Parathyroid adenoma (tissue), 2 donors: ENCODE measurements around the gene NEK6.

ENCODE experiments used
- H2AFZ ChIP-seq: fragments of 300-600 bp; sonication (generic); one replicate; pipeline ENCODE4 v1.7.0; 2017; ENCODE audit warnings: antibody characterized with exemption, mild to moderate bottlenecking
- H3K27ac ChIP-seq: fragments of 300-600 bp; sonication (generic); one replicate; pipeline ENCODE4 v1.7.0; 2017
- H3K27me3 ChIP-seq: fragments of 300-600 bp; sonication (generic); one replicate; pipeline ENCODE4 v1.7.0; 2017; ENCODE audit warnings: low read length; ENCODE audit not compliant: control insufficient read depth, insufficient read depth
- H3K36me3 ChIP-seq: fragments of 300-600 bp; sonication (generic); one replicate; pipeline ENCODE4 v1.7.0; 2017; ENCODE audit warnings: low read length; ENCODE audit not compliant: control insufficient read depth, insufficient read depth
- H3K4me1 ChIP-seq: fragments of 300-600 bp; sonication (generic); one replicate; pipeline ENCODE4 v1.7.0; 2017; ENCODE audit warnings: control low read depth
- H3K4me2 ChIP-seq: fragments of 300-600 bp; sonication (generic); one replicate; pipeline ENCODE4 v1.7.0; 2017; ENCODE audit warnings: low read length
- H3K4me3 ChIP-seq: fragments of 300-600 bp; sonication (generic); one replicate; pipeline ENCODE4 v1.7.0; 2017; ENCODE audit warnings: low read depth, low read length
- H3K79me2 ChIP-seq: fragments of 300-600 bp; sonication (generic); one replicate; pipeline ENCODE4 v1.7.0; 2017; ENCODE audit warnings: control low read depth
- H3K9ac ChIP-seq: fragments of 300-600 bp; sonication (generic); one replicate; pipeline ENCODE4 v1.7.0; 2017; ENCODE audit warnings: mild to moderate bottlenecking
- H3K9me3 ChIP-seq: fragments of 300-600 bp; sonication (generic); one replicate; pipeline ENCODE4 v1.7.0; 2017; ENCODE audit warnings: low read length; ENCODE audit not compliant: control insufficient read depth
- CTCF ChIP-seq: fragments of 300-600 bp; sonication (generic); IDR thresholded peaks from one replicate; pipeline ENCODE4 v1.7.0; 2017; ENCODE audit warnings: antibody characterized with exemption, mild to moderate bottlenecking
- donor health status: primary hyperparathyroidism.

Gene NEK6

GRCh38 chr9:124311283-124311682 lies 53.5 kb downstream of the NEK6 start:
- Histone ChIP-seq H3K4me3 (no peak overlapping the region), H3K9me3 (no peaks in the 10 kb centered on the region), H2AFZ (no peak overlapping the region), H3K79me2 (no peaks in the 10 kb centered on the region), H3K4me2 (no peak overlapping the region), H3K4me1 (no peaks in the 10 kb centered on the region), H3K27ac (no peak overlapping the region), H3K27me3 (no peaks in the 10 kb centered on the region), H3K36me3 (no peaks in the 10 kb centered on the region), H3K9ac (no peak overlapping the region)
- no peak for TF ChIP-seq CTCF

GRCh38 chr9:124312290-124313265 lies 54.8 kb downstream of the NEK6 start:
- Histone ChIP-seq H3K4me2 (no peak overlapping the region), H3K79me2 (no peaks in the 10 kb centered on the region), H3K27ac (no peak overlapping the region), H3K27me3 (no peaks in the 10 kb centered on the region), H3K9me3 (no peaks in the 10 kb centered on the region), H3K4me3 (no peak overlapping the region), H3K36me3 (no peaks in the 10 kb centered on the region), H2AFZ (no peak overlapping the region), H3K4me1 (no peaks in the 10 kb centered on the region), H3K9ac (no peak overlapping the region)
- no peak for TF ChIP-seq CTCF

GRCh38 chr9:124313940-124314339 lies 56.2 kb downstream of the NEK6 start:
- Histone ChIP-seq H3K4me2 (no peak overlapping the region), H3K79me2 (no peaks in the 10 kb centered on the region), H3K4me1 (no peaks in the 10 kb centered on the region), H3K4me3 (no peak overlapping the region), H3K36me3 (no peaks in the 10 kb centered on the region), H3K9me3 (no peaks in the 10 kb centered on the region), H3K27me3 (no peaks in the 10 kb centered on the region), H3K27ac (no peak overlapping the region), H3K9ac (no peak overlapping the region), H2AFZ (no peak overlapping the region)
- TF ChIP-seq CTCF = no peak

GRCh38 chr9:124315882-124316281 lies 58.1 kb downstream of the NEK6 start:
- H3K9me3 ChIP-seq = no peaks in the 10 kb centered on the region
- H3K79me2 ChIP-seq = no peaks in the 10 kb centered on the region
- no peak overlapping the region for H3K4me3 ChIP-seq
- H3K27me3 ChIP-seq = no peaks in the 10 kb centered on the region
- H3K9ac ChIP-seq = no peak overlapping the region
- TF ChIP-seq CTCF = no peak
- H3K4me2 ChIP-seq = no peak overlapping the region
- H3K36me3 ChIP-seq = no peaks in the 10 kb centered on the region
- no peaks in the 10 kb centered on the region for H3K4me1 ChIP-seq
- no peak overlapping the region for H2AFZ ChIP-seq
- H3K27ac ChIP-seq = no peak overlapping the region
